SIG-M5 (cell line): ENCODE data around the gene EVC.

ENCODE experiments used
- DNase-seq: peaks from one replicate; lab custom pipeline; 2025; lab: John Stamatoyannopoulos, UW

The EVC gene

GRCh38 chr4:5755679-5756078 is 44.7 kb downstream of the EVC start:
- DNase-seq: no peak

- no peak for DNase-seq
Observed at GRCh38 chr4:5756271-5756670, 45.3 kb downstream of the EVC start.

GRCh38 chr4:5757091-5757490 is 46.1 kb downstream of the EVC start:
- no peak for DNase-seq

- DNase-seq: no peak
Observed at GRCh38 chr4:5757536-5757935, 46.5 kb downstream of the EVC start.

- no peak for DNase-seq
Observed at GRCh38 chr4:5757954-5758353, 47.0 kb downstream of the EVC start.

- DNase-seq: no peak
Observed at GRCh38 chr4:5758741-5759140, 47.7 kb downstream of the EVC start.

- DNase-seq: no peak
Observed at GRCh38 chr4:5759236-5760075, 48.5 kb downstream of the EVC start.

GRCh38 chr4:5760246-5760645 is 49.2 kb downstream of the EVC start:
- no peak for DNase-seq

GRCh38 chr4:5760936-5761480 is 50.0 kb downstream of the EVC start:
- DNase-seq: no peak

GRCh38 chr4:5770051-5770450 is 59.0 kb downstream of the EVC start:
- DNase-seq: no peak

GRCh38 chr4:5772528-5773270 is 61.7 kb downstream of the EVC start:
- no peak for DNase-seq

- no peak for DNase-seq
Observed at GRCh38 chr4:5773271-5773555, 62.2 kb downstream of the EVC start.

GRCh38 chr4:5774416-5775036 is 63.5 kb downstream of the EVC start:
- no peak for DNase-seq

- no peak for DNase-seq
Observed at GRCh38 chr4:5776510-5776909, 65.5 kb downstream of the EVC start.

- no peak for DNase-seq
Observed at GRCh38 chr4:5780831-5781480, 70.0 kb downstream of the EVC start.

- DNase-seq: no peak
Observed at GRCh38 chr4:5781691-5782090, 70.7 kb downstream of the EVC start.

- DNase-seq: no peak
Observed at GRCh38 chr4:5782829-5783476, 72.0 kb downstream of the EVC start.

- DNase-seq: no peak
Observed at GRCh38 chr4:5783486-5783885, 72.5 kb downstream of the EVC start.

- DNase-seq: no peak
Observed at GRCh38 chr4:5784021-5784420, 73.0 kb downstream of the EVC start.

GRCh38 chr4:5784960-5785611 is 74.1 kb downstream of the EVC start:
- DNase-seq: no peak
